GM21786 (cell line): ENCODE data around the gene EXOC6.

ENCODE experiments used
- ATAC-seq: cut with Tn5 transposase; IDR thresholded peaks from one replicate; pipeline ENCODE4 v1.9.1; 2021; ENCODE audit not compliant: unreplicated experiment

The EXOC6 gene

DNA sequence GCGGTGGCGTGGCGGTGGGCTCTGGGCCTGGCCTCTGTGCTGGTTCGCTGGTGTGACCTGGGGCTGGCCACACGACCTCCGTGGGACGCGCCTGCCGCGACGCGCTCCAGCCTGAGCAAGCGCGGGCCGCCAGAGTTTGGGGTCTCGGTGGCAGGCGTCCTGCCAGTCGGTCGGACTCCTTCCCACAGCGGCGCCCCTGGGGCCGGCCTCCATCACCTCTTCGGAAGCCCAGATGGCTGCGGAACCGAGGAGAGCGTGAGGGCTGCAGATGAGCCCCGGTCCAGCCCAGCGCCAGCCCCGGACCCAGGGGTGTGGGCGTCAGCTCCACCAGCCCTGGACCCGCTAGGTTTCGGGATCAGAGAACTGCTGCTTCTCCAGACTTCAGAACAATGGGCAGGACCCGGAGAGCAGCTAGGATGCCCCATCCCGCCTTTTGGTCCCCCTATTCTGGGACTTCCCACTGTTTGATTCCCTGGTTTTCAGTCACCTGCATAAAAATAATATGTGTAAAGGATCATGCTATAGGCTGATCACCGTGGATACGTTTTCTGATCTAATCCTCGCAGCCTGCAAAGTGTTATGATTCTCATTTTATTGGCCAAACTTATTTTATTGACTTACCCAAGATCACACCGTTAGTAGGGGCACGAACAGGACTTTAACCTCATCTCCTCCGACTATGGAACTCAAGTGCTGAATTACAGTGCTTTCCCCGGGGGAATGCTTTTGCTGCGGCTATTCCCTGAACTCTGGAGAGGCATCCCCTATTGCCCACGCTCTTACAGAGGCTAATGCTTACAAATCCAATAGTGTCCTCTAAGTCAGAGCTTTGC lies 215.0 kb downstream of the EXOC6 start:
- no peak for ATAC-seq

DNA sequence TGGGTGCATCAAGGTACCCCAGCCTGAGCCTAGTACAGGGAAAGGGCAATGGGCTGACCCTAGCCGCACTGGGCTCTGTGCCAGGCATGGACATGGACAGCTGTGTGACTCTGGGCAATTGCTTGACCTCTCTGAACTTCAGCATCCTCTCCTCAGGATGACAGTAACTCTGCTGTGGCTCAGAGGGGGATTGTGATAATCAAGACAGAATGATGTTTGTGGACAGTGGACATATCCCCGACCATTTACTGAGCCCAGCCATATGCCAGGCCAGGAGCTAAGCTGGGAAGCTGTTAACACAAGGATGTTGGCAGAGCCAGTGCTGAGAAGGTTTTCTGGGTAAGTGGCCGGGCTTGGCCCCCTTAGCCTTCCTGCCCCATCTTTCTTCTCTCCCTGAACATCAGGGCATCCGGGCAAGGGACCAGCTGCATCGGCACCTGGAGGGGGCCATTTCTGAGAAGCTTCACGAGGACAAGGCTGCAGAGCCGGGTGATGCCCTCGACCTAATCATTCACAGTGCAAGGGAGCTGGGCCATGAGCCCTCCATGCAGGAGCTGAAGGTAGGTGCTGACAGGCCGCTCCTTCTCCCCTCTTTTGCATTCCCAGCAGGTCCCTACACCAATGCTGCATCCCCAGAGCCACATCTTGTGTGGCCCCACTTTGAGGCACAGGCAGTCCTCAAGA lies 215.8 kb downstream of the EXOC6 start:
- ATAC-seq: no peak

DNA sequence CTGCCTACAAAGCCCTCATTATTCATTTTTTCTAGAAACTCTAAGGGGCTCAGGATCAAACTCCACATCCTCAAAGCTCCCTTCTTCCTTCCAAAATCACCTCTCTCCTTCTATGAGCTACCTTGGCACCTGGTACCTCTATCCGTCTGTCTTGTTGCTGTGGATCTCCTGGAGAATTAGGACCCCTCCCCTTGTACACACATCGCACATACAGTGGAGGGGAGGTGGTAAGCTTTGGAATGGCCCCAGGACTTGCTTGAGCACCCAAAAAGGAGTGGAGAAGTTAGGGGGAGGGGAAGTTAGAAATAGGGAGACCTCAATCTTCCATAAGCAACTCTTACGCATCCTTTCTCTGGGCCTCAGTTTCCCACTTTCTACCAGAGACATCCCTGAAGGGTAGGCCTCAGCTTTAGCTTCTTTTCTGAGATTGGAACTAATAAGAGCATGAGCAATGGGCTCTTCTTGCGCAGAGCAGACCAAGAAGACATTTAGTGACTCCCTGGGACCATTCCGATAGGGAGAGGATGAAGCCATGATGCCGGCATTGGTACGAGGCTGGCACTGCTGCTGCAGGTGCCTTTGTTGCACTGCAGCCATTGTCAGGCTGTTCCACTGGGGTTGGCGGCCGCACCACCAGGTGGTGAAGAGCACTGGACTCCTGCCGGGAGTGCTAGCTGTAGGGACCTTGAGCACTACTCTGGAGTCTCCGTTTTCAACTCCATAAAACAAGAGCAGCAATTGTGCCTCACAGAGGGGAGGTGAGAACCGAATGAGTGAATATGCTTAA lies 216.7 kb downstream of the EXOC6 start:
- no peak for ATAC-seq

DNA sequence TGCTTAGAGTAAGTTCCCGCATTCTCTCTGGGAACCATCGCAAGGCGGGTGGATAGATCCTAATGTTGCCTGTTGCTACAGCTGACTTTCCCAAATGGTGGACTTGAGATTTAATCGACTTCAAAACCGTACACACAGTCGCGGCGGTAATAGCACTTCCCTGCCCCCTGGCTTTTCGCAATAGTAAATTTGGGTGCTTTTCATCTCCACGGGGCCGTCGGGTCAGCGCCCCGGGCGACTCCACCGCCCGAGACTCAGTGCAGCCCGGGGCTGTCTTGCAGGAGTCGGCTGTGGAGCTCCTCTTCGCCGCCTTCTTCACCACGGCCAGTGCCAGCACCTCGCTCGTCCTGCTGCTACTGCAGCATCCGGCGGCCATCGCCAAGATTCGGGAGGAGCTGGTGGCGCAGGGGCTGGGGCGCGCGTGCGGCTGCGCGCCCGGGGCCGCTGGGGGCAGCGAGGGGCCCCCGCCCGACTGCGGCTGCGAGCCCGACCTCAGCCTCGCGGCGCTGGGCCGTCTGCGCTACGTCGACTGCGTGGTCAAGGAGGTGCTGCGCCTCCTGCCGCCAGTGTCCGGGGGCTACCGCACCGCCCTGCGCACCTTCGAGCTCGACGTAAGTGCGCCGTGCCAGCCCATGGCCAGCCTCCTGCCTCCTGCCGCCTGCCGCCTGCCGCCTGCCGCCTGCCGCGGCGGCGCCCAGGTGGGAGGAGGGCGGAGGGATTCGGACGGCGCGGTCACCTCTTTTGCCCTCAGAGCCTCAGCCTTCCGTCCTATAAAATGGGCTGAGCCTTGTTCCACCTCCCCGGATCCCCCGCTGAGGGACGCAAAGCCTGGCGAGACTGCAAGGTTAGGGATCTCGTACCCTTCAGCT lies 217.6 kb downstream of the EXOC6 start:
- ATAC-seq: no peak

DNA sequence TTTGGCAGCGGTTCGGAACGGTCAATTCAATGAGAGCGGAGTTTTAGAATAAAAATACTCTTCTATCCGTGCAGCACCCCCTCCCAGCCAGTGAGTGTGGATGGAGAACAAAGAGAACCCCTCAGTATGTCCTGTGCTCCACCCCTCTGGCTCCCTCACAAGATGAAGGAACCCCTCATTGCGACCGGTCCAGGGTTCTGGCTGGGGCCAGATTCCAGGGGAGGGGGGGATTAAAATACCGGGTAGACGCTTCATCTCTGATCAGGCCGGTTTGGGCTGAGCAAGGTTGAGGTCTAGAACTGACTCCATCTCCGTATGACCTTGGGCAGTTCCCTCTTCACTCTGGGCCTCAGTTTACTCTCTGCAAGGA lies 218.2 kb downstream of the EXOC6 start:
- ATAC-seq: no peak

DNA sequence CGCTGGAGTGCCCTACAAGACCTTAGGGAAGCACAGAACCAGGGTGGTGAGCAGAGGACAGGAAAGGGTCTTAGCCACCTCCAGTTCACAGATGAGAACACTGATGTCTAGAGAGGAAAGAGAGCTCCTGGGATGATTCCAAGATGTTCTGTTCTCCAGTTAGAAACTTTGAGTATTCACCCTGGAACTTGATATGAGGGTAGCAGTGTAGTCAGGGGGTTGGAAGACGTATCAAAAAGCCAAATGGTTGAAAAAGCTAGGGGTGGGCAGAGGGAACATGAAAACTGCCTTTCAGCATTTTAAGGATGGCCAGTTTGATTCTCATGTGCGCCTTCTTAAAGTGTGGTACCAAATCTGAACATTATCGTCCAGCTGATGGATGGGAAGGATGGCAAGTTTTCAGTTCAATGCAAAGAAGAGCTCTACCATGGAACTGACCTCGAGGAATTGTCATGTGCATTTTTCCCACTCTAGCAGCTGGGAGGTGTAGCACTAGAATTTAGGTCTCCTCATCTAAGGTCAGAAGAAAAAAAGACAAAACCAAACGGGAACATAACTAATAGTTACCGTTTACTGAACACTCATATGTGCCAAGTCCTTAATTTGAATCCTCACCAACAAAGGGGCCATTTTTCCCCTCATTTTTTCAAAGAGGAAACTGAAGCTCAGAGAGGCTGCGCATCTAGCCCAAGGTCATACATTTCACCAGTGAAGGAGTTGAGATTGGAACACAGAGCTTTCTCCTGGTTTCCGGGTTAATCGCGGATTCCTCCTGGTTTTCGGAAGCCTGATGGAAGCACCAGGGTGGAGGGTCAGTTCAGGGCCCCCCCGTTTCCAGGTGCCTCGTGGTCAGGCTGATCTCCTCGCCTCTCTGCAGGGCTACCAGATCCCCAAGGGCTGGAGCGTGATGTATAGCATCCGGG lies 219.4 kb downstream of the EXOC6 start:
- no peak for ATAC-seq

DNA sequence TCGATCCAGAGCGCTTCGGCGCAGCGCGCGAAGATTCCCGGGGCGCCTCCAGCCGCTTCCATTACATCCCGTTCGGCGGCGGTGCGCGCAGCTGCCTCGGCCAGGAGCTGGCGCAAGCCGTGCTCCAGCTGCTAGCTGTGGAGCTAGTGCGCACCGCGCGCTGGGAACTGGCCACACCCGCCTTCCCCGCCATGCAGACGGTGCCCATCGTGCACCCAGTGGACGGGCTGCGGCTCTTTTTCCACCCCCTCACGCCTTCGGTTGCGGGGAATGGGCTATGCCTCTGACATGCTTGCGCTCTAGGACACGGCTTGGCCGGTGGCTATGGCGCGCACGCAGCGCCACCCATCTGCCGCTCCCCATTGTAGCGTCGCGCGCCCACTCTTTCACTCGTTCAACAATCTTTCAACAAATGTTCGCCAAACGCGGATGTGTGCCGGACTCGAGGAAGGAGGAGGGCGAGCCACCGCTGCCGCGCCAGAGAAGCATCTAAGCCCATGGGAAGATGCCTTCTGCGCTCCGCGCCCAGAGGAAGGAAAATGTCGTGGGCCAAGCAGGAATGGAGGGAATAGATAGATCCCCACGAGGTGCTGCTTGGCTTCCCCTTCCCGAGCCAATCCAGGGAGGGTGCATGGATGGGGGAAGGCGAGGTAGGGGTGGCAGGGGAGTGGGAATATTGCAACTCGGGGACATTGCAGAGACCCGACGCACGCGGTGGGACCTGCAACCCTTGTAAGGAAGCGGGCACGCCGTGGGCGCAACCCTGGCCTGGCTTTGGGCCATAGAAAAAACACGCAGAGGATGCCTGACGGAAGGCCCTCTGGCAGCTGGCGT lies 220.3 kb downstream of the EXOC6 start:
- ATAC-seq: no peak

DNA sequence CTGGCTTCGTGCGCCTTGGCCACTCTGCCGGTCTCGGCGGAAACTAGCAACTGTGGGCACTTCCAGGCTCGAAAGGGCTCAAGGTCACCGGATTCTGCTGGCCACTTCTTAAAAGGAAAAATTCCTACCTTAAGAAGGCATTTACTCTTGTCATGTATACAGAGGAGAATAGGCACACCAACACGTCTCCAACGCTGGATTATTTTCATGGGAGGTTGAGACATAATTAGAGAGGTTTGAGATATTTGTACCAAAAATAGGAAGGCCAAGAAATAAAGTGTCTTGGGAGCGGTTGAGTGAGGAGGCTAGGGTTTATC lies 220.9 kb downstream of the EXOC6 start:
- no peak for ATAC-seq

DNA sequence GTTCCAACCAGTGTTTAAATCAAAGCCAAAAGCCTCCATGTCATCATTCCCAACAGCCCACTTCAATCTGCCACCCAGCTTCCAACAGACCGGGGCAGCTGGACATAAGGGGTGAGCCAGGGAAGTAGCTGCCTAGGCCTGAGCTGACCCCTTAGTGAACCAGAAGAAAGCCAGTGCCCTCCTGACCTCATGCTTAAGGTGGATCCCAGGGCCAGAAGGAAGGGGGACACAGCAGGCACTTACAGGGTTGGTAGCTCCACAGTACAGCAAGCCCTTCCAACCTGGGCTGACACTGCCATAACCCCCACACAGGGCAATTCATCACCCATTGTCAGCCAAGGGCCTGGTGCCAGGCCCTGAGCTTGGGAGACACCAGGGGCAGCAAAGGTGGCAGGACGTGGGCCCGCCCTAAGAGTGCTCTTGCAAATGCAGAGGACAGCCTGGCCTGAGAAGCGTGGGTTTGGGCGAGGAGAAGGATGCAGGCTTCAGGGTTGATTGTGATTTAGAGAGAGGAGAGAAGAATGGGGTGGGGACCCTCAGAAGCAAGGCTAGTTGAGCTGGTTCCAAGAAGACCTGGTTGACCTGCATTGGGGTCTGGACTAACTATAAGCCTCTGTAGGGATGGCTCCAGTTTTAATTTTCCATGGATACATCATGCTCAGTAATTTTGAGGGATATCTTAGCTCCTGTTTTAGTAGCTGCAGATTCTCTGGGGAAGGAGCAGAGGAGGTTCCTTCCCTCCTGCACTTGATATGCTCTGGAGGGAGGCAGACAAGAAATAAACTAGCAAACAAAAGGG lies 222.3 kb downstream of the EXOC6 start:
- ATAC-seq: no peak

DNA sequence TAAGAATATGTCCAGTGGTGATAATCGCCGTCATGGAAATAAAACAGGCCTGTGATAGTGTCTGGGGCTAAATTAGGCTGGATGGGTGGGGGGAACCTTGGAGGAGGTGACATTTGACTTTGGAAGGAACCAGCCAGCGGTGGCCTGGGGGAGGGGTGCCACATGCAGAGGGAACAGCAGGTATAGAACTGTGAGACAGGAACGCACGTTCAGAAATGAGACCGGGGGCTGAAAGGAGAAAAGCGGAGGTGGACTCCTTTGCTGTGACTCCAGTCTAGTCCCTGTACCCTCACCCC lies 222.8 kb downstream of the EXOC6 start:
- no peak for ATAC-seq

DNA sequence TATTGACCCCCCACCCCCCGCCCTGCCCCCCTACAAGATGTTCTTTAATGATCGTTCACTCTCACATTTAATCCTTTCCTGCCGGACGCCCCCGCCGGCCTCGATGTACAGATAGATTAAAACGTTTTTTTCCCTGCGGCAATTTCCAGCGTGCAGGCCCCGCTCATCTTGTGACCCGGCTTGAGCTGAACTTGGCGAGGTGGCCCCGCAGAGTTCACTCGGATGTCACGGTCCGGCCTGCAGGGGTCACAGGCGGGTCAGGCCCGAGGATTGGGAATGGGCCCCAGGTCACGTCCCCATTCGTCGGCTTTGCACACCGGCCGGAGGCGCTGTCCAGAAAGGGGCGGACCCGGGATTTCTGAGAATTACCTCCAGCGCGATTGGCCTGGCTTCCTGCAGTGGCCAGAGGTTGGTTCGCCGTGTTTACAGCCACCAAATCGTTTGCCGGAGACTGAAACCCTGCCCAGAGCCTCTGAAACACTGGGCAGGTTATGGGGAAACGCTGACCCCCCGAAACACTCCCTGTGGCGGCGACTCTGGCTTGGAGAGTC lies 223.4 kb downstream of the EXOC6 start:
- ATAC-seq: no peak

DNA sequence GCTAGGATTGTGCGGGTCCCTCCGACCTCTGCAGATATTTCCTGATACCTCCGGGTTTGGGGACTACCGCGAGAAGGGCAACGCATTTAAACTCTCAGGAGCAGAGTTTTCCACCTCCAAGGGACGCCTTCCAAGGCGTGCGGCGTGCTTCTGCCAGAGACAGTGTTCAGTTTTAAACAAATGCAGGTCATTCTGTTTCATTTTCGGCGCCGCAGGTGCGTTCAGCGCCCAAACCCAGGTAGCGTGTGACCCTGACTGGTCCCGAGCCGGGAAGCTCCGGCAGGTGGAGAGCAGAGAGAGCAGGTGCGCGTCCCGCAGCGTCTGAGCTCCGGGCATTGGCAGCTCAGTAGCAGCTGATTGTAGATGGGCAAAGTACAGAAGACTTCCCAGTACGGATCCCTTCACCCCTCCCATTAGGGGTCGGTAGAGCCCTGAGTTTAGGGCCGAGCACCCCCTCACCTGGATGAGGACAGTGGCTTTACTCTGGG lies 223.9 kb downstream of the EXOC6 start:
- ATAC-seq: no peak

DNA sequence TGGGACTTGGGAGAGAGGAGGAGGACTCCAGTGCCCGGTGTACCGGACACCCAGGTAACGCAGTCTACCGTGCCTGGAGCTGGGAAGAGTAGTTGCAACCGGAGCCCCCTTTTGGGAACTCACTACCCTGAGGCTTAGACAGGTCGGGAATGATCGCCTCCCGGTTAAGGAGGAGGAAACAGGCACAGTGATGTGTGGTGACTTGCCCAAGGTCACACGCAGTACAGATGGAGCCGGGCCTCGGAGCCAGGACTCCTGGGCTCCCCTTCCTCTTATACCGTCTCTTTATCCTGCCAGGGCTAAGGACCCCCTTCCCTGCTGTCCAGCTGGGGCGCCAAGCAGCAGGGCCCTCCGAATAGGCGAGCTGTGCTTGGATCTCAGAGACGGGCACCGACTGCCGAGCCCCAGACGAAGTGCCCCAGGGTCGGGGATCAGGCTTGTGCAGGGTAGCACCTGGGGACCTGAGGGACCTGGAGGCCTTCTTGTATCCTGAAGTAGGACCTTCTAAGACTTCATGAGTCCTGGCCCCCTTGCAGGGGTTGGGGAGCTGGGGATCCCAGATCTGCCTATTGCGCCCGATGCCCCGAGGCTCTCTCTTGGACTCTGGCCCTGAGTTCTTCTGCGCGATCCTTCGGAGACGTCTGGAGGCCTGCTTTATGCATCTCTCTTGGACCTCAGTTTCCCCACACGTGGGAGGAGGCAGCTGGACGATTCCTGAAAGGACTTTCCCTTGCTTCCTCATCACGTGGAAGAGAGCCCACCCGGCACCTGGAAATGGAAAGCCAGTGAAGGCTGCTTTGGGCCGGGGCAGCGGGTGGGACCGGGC lies 224.6 kb downstream of the EXOC6 start:
- no peak for ATAC-seq

DNA sequence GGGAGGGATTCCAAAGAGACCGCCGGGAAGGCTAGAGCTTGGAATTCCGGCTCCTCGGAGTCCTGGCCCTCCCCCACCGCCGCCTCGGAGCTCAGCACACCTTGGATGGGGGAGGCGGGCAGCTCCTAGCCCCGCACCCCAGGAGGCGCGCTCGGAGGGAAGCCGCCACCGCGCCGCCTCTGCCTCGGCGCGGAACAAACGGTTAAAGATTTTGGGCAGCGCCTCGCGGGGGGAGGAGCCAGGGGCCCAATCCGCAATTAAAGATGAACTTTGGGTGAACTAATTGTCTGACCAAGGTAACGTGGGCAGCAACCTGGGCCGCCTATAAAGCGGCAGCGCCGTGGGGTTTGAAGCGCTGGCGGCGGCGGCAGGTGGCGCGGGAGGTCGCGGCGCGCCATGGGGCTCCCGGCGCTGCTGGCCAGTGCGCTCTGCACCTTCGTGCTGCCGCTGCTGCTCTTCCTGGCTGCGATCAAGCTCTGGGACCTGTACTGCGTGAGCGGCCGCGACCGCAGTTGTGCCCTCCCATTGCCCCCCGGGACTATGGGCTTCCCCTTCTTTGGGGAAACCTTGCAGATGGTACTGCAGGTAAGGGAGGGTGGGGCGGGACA lies 225.3 kb downstream of the EXOC6 start, which contains the start of gene CYP26A1:
Gene CYP26A1 (plus strand): TSS at position 355 of the 608 bp plus-strand sequence. CDS start 42 bp downstream, at position 397.
- ATAC-seq: no peak

DNA sequence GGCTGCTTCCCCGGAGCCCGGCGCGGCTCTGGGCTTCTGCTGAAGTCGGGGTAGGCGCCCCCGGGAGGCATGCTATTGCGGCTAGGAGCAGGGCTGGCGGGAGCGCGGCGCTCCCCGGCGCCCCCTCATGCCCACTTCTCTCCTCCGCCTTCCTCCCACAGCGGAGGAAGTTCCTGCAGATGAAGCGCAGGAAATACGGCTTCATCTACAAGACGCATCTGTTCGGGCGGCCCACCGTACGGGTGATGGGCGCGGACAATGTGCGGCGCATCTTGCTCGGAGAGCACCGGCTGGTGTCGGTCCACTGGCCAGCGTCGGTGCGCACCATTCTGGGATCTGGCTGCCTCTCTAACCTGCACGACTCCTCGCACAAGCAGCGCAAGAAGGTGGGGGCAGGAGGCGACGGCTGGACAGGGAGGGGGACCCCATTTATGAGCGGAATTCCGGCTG lies 225.9 kb downstream of the EXOC6 start:
- ATAC-seq: no peak

DNA sequence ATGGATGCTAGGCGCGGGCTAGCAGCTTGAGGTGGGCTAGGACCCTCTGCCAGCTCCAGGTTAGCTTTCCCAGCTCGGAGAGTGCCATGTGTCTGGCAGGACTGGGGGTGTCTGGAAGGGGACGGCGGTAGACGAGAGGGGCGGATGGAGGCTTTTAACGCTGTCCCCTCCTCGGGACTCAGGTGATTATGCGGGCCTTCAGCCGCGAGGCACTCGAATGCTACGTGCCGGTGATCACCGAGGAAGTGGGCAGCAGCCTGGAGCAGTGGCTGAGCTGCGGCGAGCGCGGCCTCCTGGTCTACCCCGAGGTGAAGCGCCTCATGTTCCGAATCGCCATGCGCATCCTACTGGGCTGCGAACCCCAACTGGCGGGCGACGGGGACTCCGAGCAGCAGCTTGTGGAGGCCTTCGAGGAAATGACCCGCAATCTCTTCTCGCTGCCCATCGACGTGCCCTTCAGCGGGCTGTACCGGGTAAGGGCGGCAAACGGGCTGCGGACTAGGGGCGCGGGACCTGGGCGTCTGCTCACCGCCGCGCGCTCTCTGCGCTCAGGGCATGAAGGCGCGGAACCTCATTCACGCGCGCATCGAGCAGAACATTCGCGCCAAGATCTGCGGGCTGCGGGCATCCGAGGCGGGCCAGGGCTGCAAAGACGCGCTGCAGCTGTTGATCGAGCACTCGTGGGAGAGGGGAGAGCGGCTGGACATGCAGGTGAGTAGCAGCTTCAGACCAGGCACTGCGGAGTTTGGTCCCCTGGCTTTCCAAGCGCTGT lies 226.5 kb downstream of the EXOC6 start:
- ATAC-seq: no peak
